Measurements from ENCODE around the gene UPK2.

The UPK2 gene

GRCh38 chr11:118924591-118925585, 31.2 kb upstream of the UPK2 start (continued):
- TF ChIP-seq, protein P1, sequence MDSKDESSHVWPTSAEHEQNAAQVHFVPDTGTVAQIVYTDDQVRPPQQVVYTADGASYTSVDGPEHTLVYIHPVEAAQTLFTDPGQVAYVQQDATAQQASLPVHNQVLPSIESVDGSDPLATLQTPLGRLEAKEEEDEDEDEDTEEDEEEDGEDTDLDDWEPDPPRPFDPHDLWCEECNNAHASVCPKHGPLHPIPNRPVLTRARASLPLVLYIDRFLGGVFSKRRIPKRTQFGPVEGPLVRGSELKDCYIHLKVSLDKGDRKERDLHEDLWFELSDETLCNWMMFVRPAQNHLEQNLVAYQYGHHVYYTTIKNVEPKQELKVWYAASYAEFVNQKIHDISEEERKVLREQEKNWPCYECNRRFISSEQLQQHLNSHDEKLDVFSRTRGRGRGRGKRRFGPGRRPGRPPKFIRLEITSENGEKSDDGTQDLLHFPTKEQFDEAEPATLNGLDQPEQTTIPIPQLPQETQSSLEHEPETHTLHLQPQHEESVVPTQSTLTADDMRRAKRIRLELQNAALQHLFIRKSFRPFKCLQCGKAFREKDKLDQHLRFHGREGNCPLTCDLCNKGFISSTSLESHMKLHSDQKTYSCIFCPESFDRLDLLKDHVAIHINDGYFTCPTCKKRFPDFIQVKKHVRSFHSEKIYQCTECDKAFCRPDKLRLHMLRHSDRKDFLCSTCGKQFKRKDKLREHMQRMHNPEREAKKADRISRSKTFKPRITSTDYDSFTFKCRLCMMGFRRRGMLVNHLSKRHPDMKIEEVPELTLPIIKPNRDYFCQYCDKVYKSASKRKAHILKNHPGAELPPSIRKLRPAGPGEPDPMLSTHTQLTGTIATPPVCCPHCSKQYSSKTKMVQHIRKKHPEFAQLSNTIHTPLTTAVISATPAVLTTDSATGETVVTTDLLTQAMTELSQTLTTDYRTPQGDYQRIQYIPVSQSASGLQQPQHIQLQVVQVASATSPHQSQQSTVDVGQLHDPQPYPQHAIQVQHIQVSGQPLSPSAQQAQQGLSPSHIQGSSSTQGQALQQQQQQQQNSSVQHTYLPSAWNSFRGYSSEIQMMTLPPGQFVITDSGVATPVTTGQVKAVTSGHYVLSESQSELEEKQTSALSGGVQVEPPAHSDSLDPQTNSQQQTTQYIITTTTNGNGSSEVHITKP (tag by site-specific recombination; IDR thresholded peaks at IDR 0.05) = peak; percentile 86
- TF ChIP-seq ZBTB26 (tag by site-specific recombination; optimal IDR thresholded peaks at IDR 0.05) (peak; percentile 32), ZBTB48 (tag by site-specific recombination; IDR thresholded peaks at IDR 0.05) (peak; percentile 84), ZBTB7A (tag by site-specific recombination; IDR thresholded peaks at IDR 0.05; ENCODE audit: low read depth) (no peak), ZNF10 (tag by site-specific recombination; IDR thresholded peaks at IDR 0.05) (no peak), ZNF138 (tag by site-specific recombination; IDR thresholded peaks at IDR 0.05; ENCODE audit: borderline replicate concordance) (no peak), INSM2 (tag by site-specific recombination; IDR thresholded peaks at IDR 0.05) (no peak), ZBTB11 (tag by site-specific recombination; conservative IDR thresholded peaks at IDR 0.05; ENCODE audit: low read depth) (no peak), ZNF514 (tag by site-specific recombination; IDR thresholded peaks at IDR 0.05) (no peak), ZNF529 (tag by site-specific recombination; IDR thresholded peaks at IDR 0.05; ENCODE audit: insufficient replicate concordance) (no peak), ZNF174 (tag by site-specific recombination; IDR thresholded peaks at IDR 0.05) (no peak)
- TF ChIP-seq, protein P2, sequence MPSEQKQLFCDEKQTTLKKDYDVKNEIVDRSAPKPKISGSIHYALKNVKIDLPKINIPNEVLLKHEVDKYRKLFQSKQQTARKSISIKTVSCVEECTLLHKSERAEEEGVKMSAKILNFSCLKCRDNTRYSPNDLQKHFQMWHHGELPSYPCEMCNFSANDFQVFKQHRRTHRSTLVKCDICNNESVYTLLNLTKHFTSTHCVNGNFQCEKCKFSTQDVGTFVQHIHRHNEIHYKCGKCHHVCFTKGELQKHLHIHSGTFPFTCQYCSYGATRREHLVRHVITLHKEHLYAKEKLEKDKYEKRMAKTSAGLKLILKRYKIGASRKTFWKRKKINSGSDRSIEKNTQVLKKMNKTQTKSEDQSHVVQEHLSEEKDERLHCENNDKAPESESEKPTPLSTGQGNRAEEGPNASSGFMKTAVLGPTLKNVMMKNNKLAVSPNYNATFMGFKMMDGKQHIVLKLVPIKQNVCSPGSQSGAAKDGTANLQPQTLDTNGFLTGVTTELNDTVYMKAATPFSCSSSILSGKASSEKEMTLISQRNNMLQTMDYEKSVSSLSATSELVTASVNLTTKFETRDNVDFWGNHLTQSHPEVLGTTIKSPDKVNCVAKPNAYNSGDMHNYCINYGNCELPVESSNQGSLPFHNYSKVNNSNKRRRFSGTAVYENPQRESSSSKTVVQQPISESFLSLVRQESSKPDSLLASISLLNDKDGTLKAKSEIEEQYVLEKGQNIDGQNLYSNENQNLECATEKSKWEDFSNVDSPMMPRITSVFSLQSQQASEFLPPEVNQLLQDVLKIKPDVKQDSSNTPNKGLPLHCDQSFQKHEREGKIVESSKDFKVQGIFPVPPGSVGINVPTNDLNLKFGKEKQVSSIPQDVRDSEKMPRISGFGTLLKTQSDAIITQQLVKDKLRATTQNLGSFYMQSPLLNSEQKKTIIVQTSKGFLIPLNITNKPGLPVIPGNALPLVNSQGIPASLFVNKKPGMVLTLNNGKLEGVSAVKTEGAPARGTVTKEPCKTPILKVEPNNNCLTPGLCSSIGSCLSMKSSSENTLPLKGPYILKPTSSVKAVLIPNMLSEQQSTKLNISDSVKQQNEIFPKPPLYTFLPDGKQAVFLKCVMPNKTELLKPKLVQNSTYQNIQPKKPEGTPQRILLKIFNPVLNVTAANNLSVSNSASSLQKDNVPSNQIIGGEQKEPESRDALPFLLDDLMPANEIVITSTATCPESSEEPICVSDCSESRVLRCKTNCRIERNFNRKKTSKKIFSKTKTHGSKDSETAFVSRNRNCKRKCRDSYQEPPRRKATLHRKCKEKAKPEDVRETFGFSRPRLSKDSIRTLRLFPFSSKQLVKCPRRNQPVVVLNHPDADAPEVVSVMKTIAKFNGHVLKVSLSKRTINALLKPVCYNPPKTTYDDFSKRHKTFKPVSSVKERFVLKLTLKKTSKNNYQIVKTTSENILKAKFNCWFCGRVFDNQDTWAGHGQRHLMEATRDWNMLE (tag by site-specific recombination; conservative IDR thresholded peaks at IDR 0.05; ENCODE audit: low read depth) = no peak
- TF ChIP-seq, protein P3, sequence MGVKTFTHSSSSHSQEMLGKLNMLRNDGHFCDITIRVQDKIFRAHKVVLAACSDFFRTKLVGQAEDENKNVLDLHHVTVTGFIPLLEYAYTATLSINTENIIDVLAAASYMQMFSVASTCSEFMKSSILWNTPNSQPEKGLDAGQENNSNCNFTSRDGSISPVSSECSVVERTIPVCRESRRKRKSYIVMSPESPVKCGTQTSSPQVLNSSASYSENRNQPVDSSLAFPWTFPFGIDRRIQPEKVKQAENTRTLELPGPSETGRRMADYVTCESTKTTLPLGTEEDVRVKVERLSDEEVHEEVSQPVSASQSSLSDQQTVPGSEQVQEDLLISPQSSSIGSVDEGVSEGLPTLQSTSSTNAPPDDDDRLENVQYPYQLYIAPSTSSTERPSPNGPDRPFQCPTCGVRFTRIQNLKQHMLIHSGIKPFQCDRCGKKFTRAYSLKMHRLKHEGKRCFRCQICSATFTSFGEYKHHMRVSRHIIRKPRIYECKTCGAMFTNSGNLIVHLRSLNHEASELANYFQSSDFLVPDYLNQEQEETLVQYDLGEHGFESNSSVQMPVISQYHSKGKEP (tag by site-specific recombination; IDR thresholded peaks at IDR 0.05) = no peak
- TF ChIP-seq, protein P4, sequence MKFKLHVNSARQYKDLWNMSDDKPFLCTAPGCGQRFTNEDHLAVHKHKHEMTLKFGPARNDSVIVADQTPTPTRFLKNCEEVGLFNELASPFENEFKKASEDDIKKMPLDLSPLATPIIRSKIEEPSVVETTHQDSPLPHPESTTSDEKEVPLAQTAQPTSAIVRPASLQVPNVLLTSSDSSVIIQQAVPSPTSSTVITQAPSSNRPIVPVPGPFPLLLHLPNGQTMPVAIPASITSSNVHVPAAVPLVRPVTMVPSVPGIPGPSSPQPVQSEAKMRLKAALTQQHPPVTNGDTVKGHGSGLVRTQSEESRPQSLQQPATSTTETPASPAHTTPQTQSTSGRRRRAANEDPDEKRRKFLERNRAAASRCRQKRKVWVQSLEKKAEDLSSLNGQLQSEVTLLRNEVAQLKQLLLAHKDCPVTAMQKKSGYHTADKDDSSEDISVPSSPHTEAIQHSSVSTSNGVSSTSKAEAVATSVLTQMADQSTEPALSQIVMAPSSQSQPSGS (tag by site-specific recombination; IDR thresholded peaks at IDR 0.05; ENCODE audit: low read depth) = no peak
- TF ChIP-seq, protein P5, sequence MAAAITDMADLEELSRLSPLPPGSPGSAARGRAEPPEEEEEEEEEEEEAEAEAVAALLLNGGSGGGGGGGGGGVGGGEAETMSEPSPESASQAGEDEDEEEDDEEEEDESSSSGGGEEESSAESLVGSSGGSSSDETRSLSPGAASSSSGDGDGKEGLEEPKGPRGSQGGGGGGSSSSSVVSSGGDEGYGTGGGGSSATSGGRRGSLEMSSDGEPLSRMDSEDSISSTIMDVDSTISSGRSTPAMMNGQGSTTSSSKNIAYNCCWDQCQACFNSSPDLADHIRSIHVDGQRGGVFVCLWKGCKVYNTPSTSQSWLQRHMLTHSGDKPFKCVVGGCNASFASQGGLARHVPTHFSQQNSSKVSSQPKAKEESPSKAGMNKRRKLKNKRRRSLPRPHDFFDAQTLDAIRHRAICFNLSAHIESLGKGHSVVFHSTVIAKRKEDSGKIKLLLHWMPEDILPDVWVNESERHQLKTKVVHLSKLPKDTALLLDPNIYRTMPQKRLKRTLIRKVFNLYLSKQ (tag by site-specific recombination; IDR thresholded peaks at IDR 0.05; ENCODE audit: borderline replicate concordance) = no peak

Measured in HEK293 (cell line).